ENCODE data around the gene DKK3.

The DKK3 gene

GRCh38 chr11:11968511-11969280 lies 39.7 kb downstream of the DKK3 start:
- no peak overlapping the region for H3K27ac ChIP-seq (ENCODE audit: low read length)

DNA sequence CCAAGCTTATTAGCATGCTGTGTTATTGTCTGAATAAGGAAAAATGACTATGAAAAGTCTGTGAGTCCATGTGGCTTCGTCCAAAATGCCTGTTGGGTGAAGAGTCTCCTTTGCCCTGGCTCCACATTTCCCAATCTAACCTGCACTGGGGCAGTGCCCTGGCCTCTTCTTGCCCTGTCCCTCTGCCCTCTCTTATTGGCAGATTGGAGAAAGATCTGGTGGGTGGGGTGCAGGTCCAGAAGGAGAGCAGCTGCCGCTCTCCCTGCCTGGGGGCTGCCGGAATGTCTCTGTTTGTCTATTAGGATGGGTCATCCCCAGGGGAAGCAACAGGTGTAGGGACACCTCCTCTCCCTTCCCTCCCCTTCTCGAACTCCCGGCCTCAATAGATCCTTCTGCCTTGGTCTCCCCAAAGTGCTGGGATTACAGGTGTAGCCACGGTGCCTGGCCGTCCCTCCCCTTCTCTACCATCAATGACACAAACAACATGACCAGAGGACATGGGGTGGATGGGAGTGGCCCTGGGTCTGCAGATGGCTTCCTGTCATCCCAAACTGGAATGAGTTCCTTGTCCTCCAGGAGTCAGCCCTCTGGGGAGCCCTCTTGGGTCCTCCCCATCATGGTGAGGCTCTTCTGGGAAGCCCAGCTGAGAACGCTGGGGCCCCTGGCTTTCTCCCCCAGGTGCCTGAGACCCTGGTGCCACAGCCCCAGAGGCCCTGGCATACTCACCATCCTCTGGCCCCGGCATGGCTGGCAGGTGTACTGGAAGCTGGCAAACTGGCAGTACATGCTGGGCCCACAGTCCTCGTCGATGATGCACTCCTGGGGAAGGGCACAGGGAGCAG lies 40.5 kb downstream of the DKK3 start:
- Histone ChIP-seq H3K9ac (ENCODE audit: low read length) (no peak overlapping the region), H3K27ac (ENCODE audit: low read length) (no peak overlapping the region), H3K36me3 (ENCODE audit: control insufficient read depth, low read depth, low read length) (no peaks in the 10 kb centered on the region), H3K4me3 (ENCODE audit: low read length) (no peak overlapping the region), H3K4me1 (ENCODE audit: control insufficient read depth, low read depth, low read length) (no peaks in the 10 kb centered on the region), H3K9me3 (ENCODE audit: control insufficient read depth, low read depth, low read length) (no peaks in the 10 kb centered on the region), H3K27me3 (ENCODE audit: control insufficient read depth, insufficient read depth, low read length) (no peaks in the 10 kb centered on the region)

More at GRCh38 chr11:11968511-11969280, 39.7 kb downstream of the DKK3 start:
- Histone ChIP-seq H3K27me3 (ENCODE audit: control insufficient read depth, insufficient read depth, low read length) (no peaks in the 10 kb centered on the region), H3K9me3 (ENCODE audit: control insufficient read depth, low read depth, low read length) (no peaks in the 10 kb centered on the region), H3K36me3 (ENCODE audit: control insufficient read depth, low read depth, low read length) (no peaks in the 10 kb centered on the region), H3K9ac (ENCODE audit: low read length) (no peak overlapping the region), H3K4me3 (ENCODE audit: low read length) (no peak overlapping the region), H3K4me1 (ENCODE audit: control insufficient read depth, low read depth, low read length) (no peaks in the 10 kb centered on the region)

DNA sequence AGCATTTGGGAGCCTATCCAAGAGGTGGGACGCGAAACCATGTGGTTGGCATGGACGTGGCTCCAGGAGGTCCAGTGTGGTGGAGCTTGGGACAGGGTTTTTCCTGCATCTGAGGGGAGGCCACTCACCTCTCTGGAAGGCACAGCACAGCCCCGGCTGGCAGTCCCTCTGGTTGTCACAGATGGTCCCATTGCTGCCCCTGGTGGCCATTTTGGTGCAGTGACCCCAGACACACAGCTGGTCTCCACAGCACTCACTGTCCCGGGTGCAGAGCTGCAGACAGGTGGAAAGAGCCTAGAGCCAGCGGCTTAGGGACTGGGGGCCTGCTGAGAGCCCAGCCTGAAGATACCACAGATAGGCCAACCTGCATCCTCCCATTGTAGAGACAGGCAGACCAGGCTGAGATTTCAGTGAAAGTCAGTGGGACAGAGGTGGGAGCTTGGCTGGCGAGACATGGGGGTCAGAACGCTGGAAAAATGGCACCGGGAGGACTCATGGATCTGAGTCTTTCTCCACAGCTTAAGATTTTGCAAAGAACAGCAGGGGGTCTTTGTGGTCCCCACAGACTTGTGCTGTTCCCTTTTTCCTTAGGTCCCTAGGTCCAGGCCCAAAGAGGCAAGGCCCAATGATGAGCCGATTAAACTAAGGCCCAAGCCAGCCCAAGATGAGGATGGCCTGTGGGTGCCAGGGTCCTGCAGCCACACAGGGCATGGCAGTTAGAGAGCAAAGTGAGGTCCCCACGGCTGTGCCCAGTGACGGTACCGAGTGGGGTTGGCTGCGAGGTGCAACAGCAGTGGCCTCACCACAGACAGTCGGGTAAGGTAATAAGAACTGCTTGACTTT lies 41.4 kb downstream of the DKK3 start:
- Histone ChIP-seq H3K27ac (ENCODE audit: low read length) (no peak overlapping the region), H3K9ac (ENCODE audit: low read length) (no peak overlapping the region), H3K4me1 (ENCODE audit: control insufficient read depth, low read depth, low read length) (no peaks in the 10 kb centered on the region), H3K36me3 (ENCODE audit: control insufficient read depth, low read depth, low read length) (no peaks in the 10 kb centered on the region), H3K9me3 (ENCODE audit: control insufficient read depth, low read depth, low read length) (no peaks in the 10 kb centered on the region), H3K4me3 (ENCODE audit: low read length) (no peak overlapping the region), H3K27me3 (ENCODE audit: control insufficient read depth, insufficient read depth, low read length) (no peaks in the 10 kb centered on the region)

- Histone ChIP-seq H3K9ac (ENCODE audit: low read length) (no peak overlapping the region), H3K4me3 (ENCODE audit: low read length) (no peak overlapping the region), H3K27me3 (ENCODE audit: control insufficient read depth, insufficient read depth, low read length) (no peaks in the 10 kb centered on the region), H3K4me1 (ENCODE audit: control insufficient read depth, low read depth, low read length) (no peaks in the 10 kb centered on the region), H3K36me3 (ENCODE audit: control insufficient read depth, low read depth, low read length) (no peaks in the 10 kb centered on the region), H3K27ac (ENCODE audit: low read length) (no peak overlapping the region), H3K9me3 (ENCODE audit: control insufficient read depth, low read depth, low read length) (no peaks in the 10 kb centered on the region)
These were observed 42.1 kb downstream of the DKK3 start for GRCh38 chr11:11966354-11966741.

- Histone ChIP-seq H3K4me1 (ENCODE audit: control insufficient read depth, low read depth, low read length) (no peaks in the 10 kb centered on the region), H3K4me3 (ENCODE audit: low read length) (no peak overlapping the region), H3K9ac (ENCODE audit: low read length) (no peak overlapping the region), H3K27ac (ENCODE audit: low read length) (no peak overlapping the region), H3K27me3 (ENCODE audit: control insufficient read depth, insufficient read depth, low read length) (no peaks in the 10 kb centered on the region), H3K36me3 (ENCODE audit: control insufficient read depth, low read depth, low read length) (no peaks in the 10 kb centered on the region), H3K9me3 (ENCODE audit: control insufficient read depth, low read depth, low read length) (no peaks in the 10 kb centered on the region)
These were observed 42.6 kb downstream of the DKK3 start for GRCh38 chr11:11965656-11966353.

GRCh38 chr11:11965192-11965591 lies 43.2 kb downstream of the DKK3 start:
- H3K4me1 ChIP-seq (ENCODE audit: control insufficient read depth, low read depth, low read length), result no peaks in the 10 kb centered on the region
- no peaks in the 10 kb centered on the region for H3K36me3 ChIP-seq (ENCODE audit: control insufficient read depth, low read depth, low read length)
- H3K4me3 ChIP-seq (ENCODE audit: low read length), result no peak overlapping the region
- no peaks in the 10 kb centered on the region for H3K27me3 ChIP-seq (ENCODE audit: control insufficient read depth, insufficient read depth, low read length)
- no peak overlapping the region for H3K9ac ChIP-seq (ENCODE audit: low read length)
- H3K27ac ChIP-seq (ENCODE audit: low read length), result no peak overlapping the region
- no peaks in the 10 kb centered on the region for H3K9me3 ChIP-seq (ENCODE audit: control insufficient read depth, low read depth, low read length)

- H3K36me3 ChIP-seq (ENCODE audit: control insufficient read depth, low read depth, low read length), result no peaks in the 10 kb centered on the region
- H3K9me3 ChIP-seq (ENCODE audit: control insufficient read depth, low read depth, low read length), result no peaks in the 10 kb centered on the region
These were observed 43.7 kb downstream of the DKK3 start for GRCh38 chr11:11964774-11965150.

DNA sequence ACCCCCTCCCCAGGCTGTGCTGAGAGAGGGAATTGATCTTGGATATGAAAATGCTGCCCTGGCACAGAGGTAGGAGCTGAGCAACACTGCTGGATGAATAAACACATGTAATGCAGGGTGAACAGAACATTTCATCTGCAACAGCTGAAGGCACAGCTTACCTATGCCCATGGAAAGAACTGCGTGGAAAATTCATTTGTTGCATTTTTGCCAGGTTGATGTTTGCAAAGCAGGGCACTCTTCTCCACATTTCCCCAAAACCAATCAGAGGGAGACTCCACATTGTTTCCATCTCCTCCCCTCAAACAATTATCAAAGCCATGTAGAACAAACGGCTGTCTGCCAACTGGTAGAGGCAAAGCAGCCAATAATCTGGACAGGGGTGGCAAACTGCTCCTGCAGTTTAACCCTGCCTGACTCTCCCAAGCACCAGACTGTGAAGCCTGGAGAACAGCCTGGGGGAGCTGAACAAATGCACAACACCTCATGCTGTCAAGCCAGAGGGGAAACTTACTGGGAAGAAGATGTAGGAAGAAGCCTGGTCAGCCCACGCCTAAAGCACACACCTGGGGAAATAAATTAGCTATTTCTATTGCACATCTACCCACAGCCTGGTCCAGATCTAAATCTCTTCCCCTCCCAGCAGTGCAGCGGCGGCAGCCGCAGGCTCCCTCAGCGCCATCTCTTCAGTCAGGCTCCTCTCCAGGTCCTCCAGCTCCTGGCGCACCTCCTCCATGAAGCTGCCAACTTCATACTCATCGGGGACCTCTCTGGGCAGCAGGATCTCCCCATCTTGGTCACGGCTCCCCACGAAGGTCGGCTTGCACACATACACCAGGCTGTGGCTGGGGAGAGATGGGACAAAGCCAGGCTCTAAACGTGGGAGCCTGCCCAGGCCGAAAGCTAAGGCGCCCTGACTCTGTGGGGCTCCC lies 44.3 kb downstream of the DKK3 start:
- Histone ChIP-seq H3K4me3 (ENCODE audit: low read length) (no peak overlapping the region), H3K9me3 (ENCODE audit: control insufficient read depth, low read depth, low read length) (no peaks in the 10 kb centered on the region), H3K27me3 (ENCODE audit: control insufficient read depth, insufficient read depth, low read length) (no peaks in the 10 kb centered on the region), H3K9ac (ENCODE audit: low read length) (no peak overlapping the region), H3K36me3 (ENCODE audit: control insufficient read depth, low read depth, low read length) (no peaks in the 10 kb centered on the region), H3K27ac (ENCODE audit: low read length) (no peak overlapping the region), H3K4me1 (ENCODE audit: control insufficient read depth, low read depth, low read length) (no peaks in the 10 kb centered on the region)

More at GRCh38 chr11:11964774-11965150, 43.7 kb downstream of the DKK3 start:
- no peak overlapping the region for H3K27ac ChIP-seq (ENCODE audit: low read length)
- no peaks in the 10 kb centered on the region for H3K4me1 ChIP-seq (ENCODE audit: control insufficient read depth, low read depth, low read length)
- H3K27me3 ChIP-seq (ENCODE audit: control insufficient read depth, insufficient read depth, low read length), result no peaks in the 10 kb centered on the region
- no peak overlapping the region for H3K9ac ChIP-seq (ENCODE audit: low read length)
- H3K4me3 ChIP-seq (ENCODE audit: low read length), result no peak overlapping the region

DNA sequence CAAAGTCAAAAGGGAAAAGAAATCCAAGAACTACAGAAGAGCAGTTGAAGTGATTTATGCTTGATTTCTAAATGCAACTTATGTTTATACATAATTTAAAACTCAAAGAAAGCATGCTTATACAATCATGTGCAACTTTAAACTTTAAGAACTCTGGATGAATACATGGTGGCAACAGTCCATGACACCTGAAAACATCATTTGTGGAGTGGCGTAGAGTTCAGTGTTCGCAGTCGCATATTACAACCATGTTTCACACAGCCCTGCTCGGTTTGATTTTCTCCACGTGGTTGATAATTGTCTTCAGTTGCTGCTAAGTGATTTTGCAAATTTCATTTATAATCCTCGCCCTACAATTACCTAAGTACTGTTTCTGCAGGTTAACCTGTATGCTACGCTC lies 45.4 kb downstream of the DKK3 start:
- no peaks in the 10 kb centered on the region for H3K36me3 ChIP-seq (ENCODE audit: control insufficient read depth, low read depth, low read length)
- no peaks in the 10 kb centered on the region for H3K27me3 ChIP-seq (ENCODE audit: control insufficient read depth, insufficient read depth, low read length)
- H3K4me3 ChIP-seq (ENCODE audit: low read length), result no peak overlapping the region
- H3K4me1 ChIP-seq (ENCODE audit: control insufficient read depth, low read depth, low read length), result no peaks in the 10 kb centered on the region
- no peak overlapping the region for H3K9ac ChIP-seq (ENCODE audit: low read length)
- H3K27ac ChIP-seq (ENCODE audit: low read length), result no peak overlapping the region
- H3K9me3 ChIP-seq (ENCODE audit: control insufficient read depth, low read depth, low read length), result no peaks in the 10 kb centered on the region

GRCh38 chr11:11961399-11962028 lies 46.9 kb downstream of the DKK3 start:
- H3K9me3 ChIP-seq (ENCODE audit: control insufficient read depth, low read depth, low read length), result no peaks in the 10 kb centered on the region
- no peaks in the 10 kb centered on the region for H3K4me1 ChIP-seq (ENCODE audit: control insufficient read depth, low read depth, low read length)
- H3K36me3 ChIP-seq (ENCODE audit: control insufficient read depth, low read depth, low read length), result peaks cover 3% of the 10 kb centered on the region
- H3K9ac ChIP-seq (ENCODE audit: low read length), result no peak overlapping the region
- H3K4me3 ChIP-seq (ENCODE audit: low read length), result no peak overlapping the region
- H3K27ac ChIP-seq (ENCODE audit: low read length), result no peak overlapping the region
- H3K27me3 ChIP-seq (ENCODE audit: control insufficient read depth, insufficient read depth, low read length), result no peaks in the 10 kb centered on the region

All from iPS-18a (cell line).